ENCODE results near the gene MCL1. TPM values are rescaled to one million over a fixed set of nuclear protein-coding genes. Genes with fewer than 3 reads are reported as not detected.

Gene MCL1
- total and polyA plus RNA-seq, 2 of the 13 experiments (the other 11 are each of a cell fraction or from before 2014, with no cell fraction given), result 69.5 to 125 TPM

- 0 out of 2 replicates have a peak, but pooled peaks have one; percentile 44 for TF ChIP-seq ZHX1 (CRISPR knock-in tag; IDR thresholded peaks at IDR 0.05; ENCODE audit: low read depth)
- TF ChIP-seq ZNF446 (CRISPR knock-in tag; IDR thresholded peaks at IDR 0.05), result no peak
- no peak for TF ChIP-seq SAFB2 (CRISPR knock-in tag; IDR thresholded peaks at IDR 0.05; ENCODE audit: borderline replicate concordance, low read depth)
- peak in 1 of 2 experiments; percentile 62; a peak in 1 of 4 replicates for TF ChIP-seq HMGXB4 (CRISPR knock-in tag; IDR thresholded peaks at IDR 0.05; ENCODE audit: borderline replicate concordance in 1 of 2, low read depth in 1 of 2)
- TF ChIP-seq FOSL2 (CRISPR knock-in tag; IDR thresholded peaks at IDR 0.05), result peak; percentile 15; the same call in 1 of the 2 replicates
- no peak for TF ChIP-seq REXO4 (CRISPR knock-in tag; IDR thresholded peaks at IDR 0.05; ENCODE audit: borderline replicate concordance)
- TF ChIP-seq RERE (CRISPR knock-in tag; IDR thresholded peaks at IDR 0.05; ENCODE audit: low read depth), result no peak
- TF ChIP-seq FOXM1 (CRISPR knock-in tag; IDR thresholded peaks at IDR 0.05), result no peak
- TF ChIP-seq TFAP4 (IDR thresholded peaks at IDR 0.05; ENCODE audit: borderline replicate concordance, low read depth), result peak; percentile 50; the same call in 1 of the 2 replicates
- peak; percentile 48; the same call in 1 of the 2 replicates for TF ChIP-seq AHR (CRISPR knock-in tag; IDR thresholded peaks at IDR 0.05)
- no peak for TF ChIP-seq WIZ (CRISPR knock-in tag; IDR thresholded peaks at IDR 0.05)
- TF ChIP-seq IKZF5 (CRISPR knock-in tag; IDR thresholded peaks at IDR 0.05), result 0 out of 2 replicates have a peak, but pooled peaks have one; percentile 18
- no peak for TF ChIP-seq ZNF615 (CRISPR knock-in tag; IDR thresholded peaks at IDR 0.05; ENCODE audit: borderline replicate concordance)
- no peak for TF ChIP-seq ZNF577 (CRISPR knock-in tag; IDR thresholded peaks at IDR 0.05; ENCODE audit: borderline replicate concordance, low read depth)
- TF ChIP-seq SAP130 (CRISPR knock-in tag; IDR thresholded peaks at IDR 0.05; ENCODE audit: low read depth), result 0 out of 2 replicates have a peak, but pooled peaks have one; percentile 22
- TF ChIP-seq ZNF670 (CRISPR knock-in tag; IDR thresholded peaks at IDR 0.05; ENCODE audit: borderline replicate concordance), result no peak
- TF ChIP-seq SP4 (CRISPR knock-in tag; IDR thresholded peaks at IDR 0.05), result peak; percentile 36; the same call in 1 of the 2 replicates
These were observed 19.4 kb downstream of the MCL1 start (continued) for GRCh38 chr1:150560011-150560438.
